Mucosa of rectum (tissue), 2 donors: ENCODE measurements around the gene CRYBG1.

Source experiments
- H3K27ac ChIP-seq, 2 donors: one replicate each; pipeline ENCODE4 v1.7.0; 2013; ENCODE audit warnings: inconsistent platforms in 2 of 2, low read depth in 2 of 2, low read length in 2 of 2
- H3K27me3 ChIP-seq, 2 donors: one replicate each; pipeline ENCODE4 v1.7.0; 2013; ENCODE audit warnings: low read length in 2 of 2; ENCODE audit not compliant: control insufficient read depth in 2 of 2, insufficient read depth in 2 of 2
- H3K36me3 ChIP-seq, 2 donors: one replicate each; pipeline ENCODE4 v1.7.0; 2013; ENCODE audit warnings: low read length in 2 of 2; ENCODE audit not compliant: control insufficient read depth in 2 of 2, insufficient read depth in 2 of 2
- H3K4me1 ChIP-seq, 2 donors: one replicate each; pipeline ENCODE4 v1.7.0; 2013; ENCODE audit warnings: low read length in 2 of 2, mild to moderate bottlenecking in 1 of 2; ENCODE audit not compliant: control insufficient read depth in 2 of 2, insufficient read depth in 2 of 2
- H3K4me3 ChIP-seq, 2 donors: one replicate each; pipeline ENCODE4 v1.7.0; 2013; ENCODE audit warnings: low read length in 2 of 2
- H3K9ac ChIP-seq, 2 donors: one replicate each; pipeline ENCODE4 v1.7.0; 2013; ENCODE audit warnings: low read length in 2 of 2, low read depth in 1 of 2, mild to moderate bottlenecking in 1 of 2
- H3K9me3 ChIP-seq, 2 donors: one replicate each; pipeline ENCODE4 v1.7.0; 2013; ENCODE audit warnings: low read length in 2 of 2; ENCODE audit not compliant: control insufficient read depth in 2 of 2
- donor health status: healthy.
- donor health status: Normal muscosa, but diverticular disease.

The CRYBG1 gene

DNA sequence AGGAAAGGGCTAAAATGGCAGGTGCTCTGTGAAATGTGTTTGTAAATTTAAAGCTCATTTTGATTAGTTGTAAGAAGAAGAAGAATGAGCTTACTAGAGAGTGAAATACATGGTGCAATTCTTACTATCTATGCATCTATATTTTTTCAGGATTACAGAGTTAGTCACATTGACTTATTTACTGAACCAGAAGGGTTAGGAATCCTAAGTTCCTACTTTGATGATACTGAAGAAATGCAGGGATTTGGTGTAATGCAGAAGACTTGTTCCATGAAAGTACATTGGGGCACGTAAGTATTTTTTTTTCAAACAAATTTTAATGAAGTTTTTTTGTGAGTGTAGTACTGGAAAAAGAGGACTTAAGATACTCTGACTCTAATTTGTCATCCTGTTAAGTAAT, 169.5 kb downstream of the CRYBG1 start:
- peaks cover 41 to 49% of the 10 kb centered on the region in 2 donors for H3K36me3 ChIP-seq

DNA sequence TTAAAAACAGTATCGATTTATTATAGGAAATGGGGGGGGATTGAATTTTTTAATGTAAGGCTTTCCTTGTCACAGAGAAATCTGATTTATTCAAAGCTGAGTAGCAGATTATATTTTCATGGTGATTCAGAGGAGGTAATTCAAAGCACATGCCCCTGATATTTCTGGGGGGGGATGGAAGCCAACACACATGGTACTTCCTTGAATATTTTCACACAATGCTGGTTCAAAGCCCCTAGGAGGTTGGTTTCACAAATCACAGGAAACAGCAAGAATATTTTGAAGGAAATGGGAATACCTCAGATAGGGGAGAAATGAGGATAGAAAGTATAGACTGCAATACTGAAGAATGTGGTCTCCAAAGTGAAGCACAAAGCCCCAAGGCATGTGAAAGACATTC, 170.0 kb downstream of the CRYBG1 start:
- Histone ChIP-seq H3K36me3 (peaks cover 41 to 49% of the 10 kb centered on the region in 2 donors), H3K27ac (no peak overlapping the region), H3K9me3 (no peaks in the 10 kb centered on the region), H3K9ac (no peak overlapping the region), H3K27me3 (no peaks in the 10 kb centered on the region), H3K4me1 (peaks cover 0 to under 1% of the 10 kb centered on the region in 2 donors), H3K4me3 (no peak overlapping the region)

More for the DNA sequence above, 169.5 kb downstream of the CRYBG1 start:
- Histone ChIP-seq H3K27ac (no peak overlapping the region), H3K4me1 (peaks cover 4 to 6% of the 10 kb centered on the region in 2 donors), H3K9me3 (no peaks in the 10 kb centered on the region), H3K27me3 (no peaks in the 10 kb centered on the region), H3K9ac (no peak overlapping the region), H3K4me3 (no peak overlapping the region)

DNA sequence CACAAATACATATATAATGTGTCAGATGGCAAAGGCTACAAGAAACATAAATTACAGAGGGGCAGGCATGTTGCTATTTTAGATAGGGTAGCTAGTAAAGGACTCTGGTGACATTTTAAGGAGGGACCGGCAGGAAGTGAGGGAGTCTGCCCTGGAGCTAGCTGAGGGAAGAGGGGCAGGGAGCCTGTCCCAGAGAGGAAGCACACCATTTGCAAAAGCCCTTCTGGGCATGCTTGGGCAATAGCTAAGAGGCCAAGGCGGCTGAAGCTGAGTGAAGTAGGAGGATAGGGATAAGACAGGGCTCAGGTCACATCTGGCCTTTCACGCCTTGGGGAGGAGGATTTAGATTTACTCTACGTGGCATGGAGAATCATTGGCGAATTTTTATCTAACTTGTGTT, 172.5 kb downstream of the CRYBG1 start:
- no peak overlapping the region for H3K4me3 ChIP-seq
- peaks cover 31 to 38% of the 10 kb centered on the region in 2 donors for H3K36me3 ChIP-seq
- H3K4me1 ChIP-seq, result peaks cover 0 to under 1% of the 10 kb centered on the region in 2 donors
- H3K9me3 ChIP-seq, result no peaks in the 10 kb centered on the region
- H3K9ac ChIP-seq, result no peak overlapping the region
- H3K27me3 ChIP-seq, result no peaks in the 10 kb centered on the region
- H3K27ac ChIP-seq, result no peak overlapping the region

DNA sequence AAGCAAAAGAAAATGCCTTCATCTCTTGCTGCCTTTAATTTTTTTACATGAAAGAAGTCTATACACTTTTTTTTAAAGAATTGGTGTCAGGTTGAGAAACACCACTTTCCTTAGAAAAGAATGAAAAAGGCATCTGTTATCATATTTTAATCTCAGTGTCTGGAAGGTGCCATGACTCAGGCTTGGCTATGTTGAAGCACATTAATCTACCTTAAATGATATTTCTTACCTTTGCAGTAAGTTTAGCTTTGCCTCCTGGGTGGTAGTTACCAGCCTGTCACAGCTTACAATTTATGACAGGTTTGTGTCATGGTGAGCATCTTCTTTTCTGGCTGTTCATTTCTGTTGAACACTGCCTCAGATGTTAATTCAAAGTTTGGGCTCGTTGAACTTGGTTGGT, 173.5 kb downstream of the CRYBG1 start:
- H3K36me3 ChIP-seq, result peaks cover 26 to 32% of the 10 kb centered on the region in 2 donors
- H3K9me3 ChIP-seq, result no peaks in the 10 kb centered on the region

DNA sequence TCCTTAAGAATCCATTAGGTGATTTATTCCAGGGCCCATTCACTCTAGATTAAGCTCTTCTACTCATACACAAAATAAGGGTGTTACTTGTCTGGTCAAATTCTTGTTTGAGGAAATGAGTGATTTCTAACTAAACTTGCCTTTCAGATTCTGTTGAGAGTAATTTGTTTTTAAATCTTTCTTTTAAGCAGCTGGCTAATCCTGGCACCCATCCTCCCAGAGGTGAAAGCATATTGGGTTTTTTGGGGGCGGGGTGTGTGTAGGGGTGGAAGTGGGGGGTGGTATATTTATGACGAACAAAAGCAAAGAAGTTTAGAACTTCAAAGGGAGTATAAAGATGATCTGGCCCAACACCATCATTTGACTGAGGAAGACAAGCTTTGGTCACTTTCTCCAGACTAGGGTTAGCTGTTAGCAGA, 174.1 kb downstream of the CRYBG1 start:
- no peak overlapping the region for H3K27ac ChIP-seq
- H3K9me3 ChIP-seq, result no peaks in the 10 kb centered on the region
- peaks cover 0 to 4% of the 10 kb centered on the region in 2 donors for H3K4me1 ChIP-seq
- H3K4me3 ChIP-seq, result no peak overlapping the region
- no peak overlapping the region for H3K9ac ChIP-seq
- peaks cover 23 to 29% of the 10 kb centered on the region in 2 donors for H3K36me3 ChIP-seq
- no peaks in the 10 kb centered on the region for H3K27me3 ChIP-seq

More for the DNA sequence above, 173.5 kb downstream of the CRYBG1 start:
- no peaks in the 10 kb centered on the region for H3K27me3 ChIP-seq
- no peak overlapping the region for H3K27ac ChIP-seq
- peaks cover 0 to 4% of the 10 kb centered on the region in 2 donors for H3K4me1 ChIP-seq
- no peak overlapping the region for H3K4me3 ChIP-seq
- H3K9ac ChIP-seq, result no peak overlapping the region

DNA sequence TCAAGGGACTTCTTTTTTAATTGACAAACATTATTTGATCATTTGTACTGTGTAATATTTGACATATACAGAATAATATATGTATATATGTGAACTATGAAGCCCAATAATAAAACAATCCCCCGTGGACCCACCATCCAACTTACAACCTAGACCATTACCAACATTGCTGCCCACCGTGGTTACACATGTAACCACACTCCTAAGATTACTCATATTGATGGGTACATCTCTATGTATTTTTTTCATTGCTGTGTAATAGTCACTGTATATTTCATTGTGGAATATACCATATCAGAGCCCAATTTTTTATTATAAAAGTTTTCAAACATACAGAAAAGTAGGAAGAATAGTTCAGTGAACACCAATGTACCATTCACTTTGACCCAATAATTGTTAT, 174.5 kb downstream of the CRYBG1 start:
- H3K27me3 ChIP-seq, result no peaks in the 10 kb centered on the region
- no peak overlapping the region for H3K4me3 ChIP-seq
- H3K9ac ChIP-seq, result no peak overlapping the region
- peaks cover 19 to 29% of the 10 kb centered on the region in 2 donors for H3K36me3 ChIP-seq
- H3K4me1 ChIP-seq, result peaks cover 0 to 4% of the 10 kb centered on the region in 2 donors
- H3K9me3 ChIP-seq, result no peaks in the 10 kb centered on the region
- no peak overlapping the region for H3K27ac ChIP-seq

DNA sequence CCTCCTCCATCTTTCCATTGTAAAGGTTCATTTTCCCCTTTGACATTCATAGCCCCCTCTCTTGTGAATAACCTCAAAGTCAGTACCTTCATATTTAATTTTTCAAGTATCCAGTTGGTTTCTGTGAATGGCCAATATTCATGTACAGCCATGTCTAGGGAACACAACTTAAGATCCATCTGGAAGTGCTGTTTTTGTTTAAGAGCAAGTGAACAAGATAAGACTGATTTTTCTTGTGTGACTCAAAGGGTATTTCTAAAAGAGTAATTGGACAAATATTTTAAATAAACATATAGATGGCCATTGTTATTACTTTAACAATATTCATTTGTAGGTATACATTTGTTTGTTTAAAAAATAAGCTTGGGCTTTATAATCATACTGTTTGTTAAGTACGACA, 175.8 kb downstream of the CRYBG1 start:
- H3K27me3 ChIP-seq, result no peaks in the 10 kb centered on the region
- no peak overlapping the region for H3K4me3 ChIP-seq
- no peak overlapping the region for H3K27ac ChIP-seq
- H3K36me3 ChIP-seq, result peaks cover 13 to 24% of the 10 kb centered on the region in 2 donors
- no peaks in the 10 kb centered on the region for H3K9me3 ChIP-seq
- no peak overlapping the region for H3K9ac ChIP-seq
- H3K4me1 ChIP-seq, result peaks cover 0 to 4% of the 10 kb centered on the region in 2 donors

DNA sequence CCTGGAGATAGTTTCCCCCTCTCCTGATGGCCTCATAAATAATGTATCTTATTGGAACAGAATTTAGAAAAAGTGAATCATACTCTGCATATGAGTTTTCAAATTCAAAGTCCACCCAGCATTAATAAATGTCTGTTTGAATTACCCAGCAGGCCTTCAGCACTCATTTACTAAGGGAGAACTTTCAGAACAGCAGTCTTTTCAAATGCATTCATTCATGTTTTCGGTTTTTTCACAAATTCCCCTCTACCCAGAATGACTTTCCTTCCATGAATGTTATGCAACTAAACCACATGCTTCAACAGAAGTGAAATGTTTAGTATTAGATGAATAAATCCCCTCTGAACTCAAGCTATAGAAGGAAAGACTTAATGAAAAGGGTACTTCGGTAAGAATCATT, 176.3 kb downstream of the CRYBG1 start:
- Histone ChIP-seq H3K27ac (no peak overlapping the region), H3K4me3 (no peak overlapping the region), H3K9me3 (no peaks in the 10 kb centered on the region), H3K4me1 (peaks cover 0 to 4% of the 10 kb centered on the region in 2 donors), H3K9ac (no peak overlapping the region), H3K27me3 (no peaks in the 10 kb centered on the region), H3K36me3 (peaks cover 8 to 26% of the 10 kb centered on the region in 2 donors)

DNA sequence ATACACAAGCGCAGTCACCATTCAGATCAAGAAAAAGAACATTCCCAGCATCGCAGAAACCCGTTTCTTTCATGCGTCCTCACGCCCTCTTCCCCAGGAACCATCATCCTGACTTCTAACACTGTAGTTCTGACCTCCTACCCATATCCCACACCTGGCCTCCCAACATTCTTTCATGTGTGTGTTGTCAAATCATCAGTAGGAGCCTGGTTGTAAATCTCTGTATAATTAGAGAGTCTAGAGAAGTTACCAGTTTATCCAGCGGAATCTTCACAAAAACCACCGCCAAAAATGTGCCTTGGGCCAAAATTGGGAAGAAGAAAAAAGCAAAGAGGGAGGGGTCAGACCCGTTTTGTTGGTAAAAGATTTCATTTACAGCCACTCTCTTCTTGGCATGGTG, 177.1 kb downstream of the CRYBG1 start:
- Histone ChIP-seq H3K9me3 (no peaks in the 10 kb centered on the region), H3K9ac (no peak overlapping the region), H3K27ac (no peak overlapping the region), H3K4me1 (peaks cover 0 to 4% of the 10 kb centered on the region in 2 donors), H3K4me3 (no peak overlapping the region), H3K36me3 (peaks cover 7 to 26% of the 10 kb centered on the region in 2 donors), H3K27me3 (no peaks in the 10 kb centered on the region)

DNA sequence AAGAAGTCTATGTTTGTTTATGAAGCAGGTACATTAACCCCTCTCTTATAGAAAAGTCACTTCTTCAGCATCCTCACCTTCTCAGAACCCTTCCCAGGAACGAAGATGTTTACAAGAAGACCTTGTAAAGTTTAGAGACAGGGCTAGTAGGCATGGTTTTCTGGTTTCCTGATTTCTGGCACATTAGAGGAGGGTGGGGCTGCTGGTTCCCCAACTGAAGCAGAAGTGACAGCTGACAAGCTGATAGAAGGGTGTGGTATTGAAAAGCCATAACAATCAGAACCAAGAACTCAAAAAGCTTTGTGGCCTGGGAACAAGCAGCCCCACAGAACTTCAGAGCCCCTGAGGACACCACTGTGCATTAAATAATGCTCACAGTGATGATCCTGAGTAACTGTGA, 177.6 kb downstream of the CRYBG1 start:
- Histone ChIP-seq H3K4me3 (no peak overlapping the region), H3K9ac (no peak overlapping the region), H3K36me3 (peaks cover 3 to 22% of the 10 kb centered on the region in 2 donors), H3K9me3 (no peaks in the 10 kb centered on the region), H3K4me1 (peaks cover 0 to 4% of the 10 kb centered on the region in 2 donors), H3K27ac (no peak overlapping the region), H3K27me3 (no peaks in the 10 kb centered on the region)

DNA sequence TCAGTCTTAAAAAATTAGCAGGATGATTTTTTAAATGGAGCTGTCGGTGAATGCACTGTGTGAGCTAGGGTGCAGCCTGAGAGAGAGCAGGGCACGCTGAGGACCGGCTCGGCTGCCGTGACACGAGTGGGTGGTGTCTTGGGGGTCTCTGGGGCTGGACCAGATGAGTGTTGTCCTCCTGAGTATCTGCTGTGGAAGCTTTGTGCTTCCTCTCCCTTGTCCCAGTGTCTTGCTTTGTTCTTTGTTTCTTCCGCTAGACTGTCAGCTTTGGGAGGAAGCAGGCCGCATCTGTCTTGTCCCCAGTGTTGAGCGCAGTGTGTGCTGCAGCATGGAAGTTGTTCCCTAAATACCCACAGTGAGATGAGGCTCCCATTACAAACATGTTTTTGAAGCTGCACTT, 179.4 kb downstream of the CRYBG1 start:
- Histone ChIP-seq H3K4me1 (peaks cover 0 to 4% of the 10 kb centered on the region in 2 donors), H3K36me3 (peaks cover 15 to 26% of the 10 kb centered on the region in 2 donors), H3K9ac (no peak overlapping the region), H3K9me3 (no peaks in the 10 kb centered on the region), H3K27ac (no peak overlapping the region), H3K4me3 (no peak overlapping the region), H3K27me3 (no peaks in the 10 kb centered on the region)
